ENCODE data around the gene SLC25A15.
"Not testable (repeated sequence)": the region's sequence is repeated elsewhere in the genome, so short reads cannot be mapped to it uniquely, and the experiment has no call there.

Gene SLC25A15

DNA sequence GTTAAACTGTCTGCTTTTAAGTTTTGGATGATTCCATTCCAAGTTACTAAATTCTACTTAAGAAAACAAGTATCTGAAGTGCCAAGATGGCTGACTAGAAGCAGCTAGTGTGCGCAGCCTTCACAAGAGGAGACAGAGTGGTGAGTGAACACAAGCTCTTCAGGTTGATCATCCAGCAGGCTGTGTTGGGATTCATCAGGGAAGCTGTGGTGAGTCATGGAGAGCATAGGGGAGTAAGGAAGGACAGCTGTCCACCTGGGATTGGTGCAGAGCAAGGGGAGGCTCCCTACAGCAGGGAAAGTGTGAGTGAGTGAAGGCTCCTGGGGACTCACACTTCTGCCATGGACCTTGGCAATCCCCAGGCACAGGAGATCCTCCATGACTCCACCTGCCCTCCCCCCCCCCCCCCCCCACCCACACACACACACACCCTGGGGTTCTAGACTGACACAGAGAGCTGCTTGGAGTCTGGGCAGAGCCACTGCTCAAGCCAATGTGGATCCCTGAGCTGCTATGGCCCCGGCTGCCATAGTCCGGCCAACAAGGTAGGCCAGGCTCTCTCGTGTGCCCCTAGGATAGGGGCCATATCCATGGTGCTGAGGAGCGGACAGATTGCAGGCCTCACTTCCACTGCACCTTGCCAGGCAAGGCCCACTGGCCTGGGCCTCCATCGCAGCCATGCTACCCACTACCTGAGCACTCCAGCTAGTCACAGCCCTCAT, 23.5 kb downstream of the SLC25A15 start:
- H3K4me3 ChIP-seq (ENCODE audit: low read depth, low read length): no peak overlapping the region
- no peak for TF ChIP-seq CTCF (IDR thresholded peaks at IDR 0.05; ENCODE audit: borderline replicate concordance, insufficient read depth, low read depth, low read length)

DNA sequence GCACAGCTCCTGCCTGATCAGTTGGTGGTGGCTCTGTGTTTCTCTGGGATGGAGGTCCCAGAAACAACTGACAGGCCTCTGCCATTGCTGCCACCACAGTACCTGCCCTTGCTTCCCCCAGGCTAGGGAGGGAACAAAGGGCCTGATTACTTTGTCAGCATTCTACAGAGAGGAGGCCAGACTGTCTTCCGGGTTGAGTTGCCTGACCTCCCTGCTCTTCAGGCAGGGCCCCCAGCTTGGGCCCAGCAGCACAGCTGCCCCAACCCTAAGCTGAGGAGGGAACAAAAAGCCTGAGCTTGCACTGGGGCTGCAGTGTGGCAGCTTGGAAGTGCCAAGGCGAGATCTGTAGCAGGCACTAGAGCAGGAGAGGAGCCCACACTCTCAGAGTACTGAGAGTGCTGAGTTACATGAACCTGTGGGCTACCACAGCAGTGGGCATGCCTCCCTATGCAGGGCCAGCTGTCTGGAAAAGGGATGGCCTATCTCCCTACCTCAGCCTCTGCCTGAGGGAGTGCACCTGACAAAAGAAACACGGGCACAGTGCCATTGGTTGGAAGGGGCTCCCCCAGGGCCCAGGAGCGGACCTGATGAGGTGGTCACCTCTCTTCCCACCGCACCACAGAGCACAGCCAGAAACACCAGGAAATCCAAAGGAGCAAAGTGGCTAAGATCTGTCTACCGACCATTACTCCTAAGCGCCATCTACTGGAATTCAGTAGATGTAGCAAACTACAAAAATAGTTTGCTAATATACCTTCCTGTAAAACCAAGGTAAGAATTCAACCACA, 24.4 kb downstream of the SLC25A15 start:
- TF ChIP-seq CTCF (IDR thresholded peaks at IDR 0.05; ENCODE audit: borderline replicate concordance, insufficient read depth, low read depth, low read length): peak; percentile 61
- no peak overlapping the region for H3K4me3 ChIP-seq (ENCODE audit: low read depth, low read length)

DNA sequence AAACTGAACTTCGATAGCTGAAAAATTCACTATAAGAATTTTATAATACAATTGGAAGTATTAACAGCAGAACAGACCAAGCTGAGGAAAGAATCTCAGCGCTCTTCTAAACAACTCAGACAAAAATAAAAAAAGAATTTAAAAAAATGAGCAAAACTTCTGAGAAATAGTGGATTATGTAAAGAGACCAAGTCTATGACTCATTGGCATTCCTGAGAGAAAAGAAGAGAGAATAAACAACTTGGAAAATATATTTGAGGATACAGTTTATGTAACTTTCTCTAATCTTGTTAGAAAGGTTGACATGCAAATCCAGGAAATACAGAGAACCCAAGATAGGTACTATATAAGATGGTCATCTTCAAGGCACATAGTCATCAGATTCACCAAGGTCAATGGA, 25.4 kb downstream of the SLC25A15 start:
- H3K4me3 ChIP-seq (ENCODE audit: low read depth, low read length): no peak overlapping the region
- no peak for TF ChIP-seq CTCF (IDR thresholded peaks at IDR 0.05; ENCODE audit: borderline replicate concordance, insufficient read depth, low read depth, low read length)

- TF ChIP-seq CTCF (IDR thresholded peaks at IDR 0.05; ENCODE audit: borderline replicate concordance, insufficient read depth, low read depth, low read length): no peak
- no peak overlapping the region for H3K4me3 ChIP-seq (ENCODE audit: low read depth, low read length)
Observed at GRCh38 chr13:40818926-40819325, 29.5 kb downstream of the SLC25A15 start.

DNA sequence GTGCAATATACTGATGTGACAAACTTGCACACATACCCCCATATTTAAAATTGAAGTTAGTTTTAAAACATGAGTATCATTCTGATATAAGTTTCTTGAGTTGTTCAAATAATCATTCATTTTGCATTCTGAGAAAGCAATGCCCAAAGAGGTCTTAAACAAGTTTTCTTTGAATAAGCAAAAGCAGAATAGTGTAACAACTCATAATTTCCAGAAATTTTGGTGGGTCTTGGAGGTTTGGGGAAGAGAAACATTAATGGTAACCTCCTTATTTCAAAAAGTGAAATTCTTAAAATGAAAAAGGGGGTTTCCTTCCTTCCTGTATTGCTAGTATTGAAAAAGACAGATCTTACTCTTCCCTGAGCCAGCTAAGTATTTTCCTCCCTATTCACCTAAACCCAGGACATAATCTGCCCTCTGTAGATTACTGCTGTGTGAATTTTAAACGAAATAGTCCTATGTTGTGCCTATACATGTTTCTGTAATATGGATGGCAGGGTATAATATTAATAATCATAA, 30.4 kb downstream of the SLC25A15 start:
- H3K4me3 ChIP-seq (ENCODE audit: low read depth, low read length): no peak overlapping the region
- TF ChIP-seq CTCF (IDR thresholded peaks at IDR 0.05; ENCODE audit: borderline replicate concordance, insufficient read depth, low read depth, low read length): no peak

DNA sequence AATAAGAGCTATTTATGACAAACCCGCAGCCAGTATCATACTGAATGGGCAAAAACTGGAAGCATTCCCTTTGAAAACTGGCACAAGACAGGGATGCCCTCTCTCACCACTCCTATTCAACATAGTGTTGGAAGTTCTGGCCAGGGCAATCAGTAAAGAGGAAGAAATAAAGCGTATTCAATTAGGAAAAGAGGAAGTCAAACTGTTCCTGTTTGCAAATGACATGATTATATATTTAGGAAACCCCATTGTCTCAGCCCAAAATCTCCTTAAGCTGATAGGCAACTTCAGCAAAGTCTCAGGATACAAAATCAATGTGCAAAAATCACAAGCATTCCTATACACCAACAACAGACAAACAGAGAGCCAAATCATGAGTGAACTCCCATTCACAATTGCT, 50.3 kb downstream of the SLC25A15 start:
- H3K4me3 ChIP-seq (ENCODE audit: low read depth, low read length): not testable (repeated sequence)

GRCh38 chr13:40840955-40841354, 51.5 kb downstream of the SLC25A15 start:
- not testable (repeated sequence) for H3K4me3 ChIP-seq (ENCODE audit: low read depth, low read length)

Data from GM12875 (cell line).